NK-92 (cell line): ENCODE data around the gene PTPRN2.

Source experiments
- DNase-seq: peaks from one replicate; lab custom pipeline; 2025; ENCODE audit not compliant: unreplicated experiment; lab: John Stamatoyannopoulos, UW

PTPRN2 gene

GRCh38 chr7:157866336-157866924, 721.2 kb downstream of the PTPRN2 start:
- no peak for DNase-seq

DNA sequence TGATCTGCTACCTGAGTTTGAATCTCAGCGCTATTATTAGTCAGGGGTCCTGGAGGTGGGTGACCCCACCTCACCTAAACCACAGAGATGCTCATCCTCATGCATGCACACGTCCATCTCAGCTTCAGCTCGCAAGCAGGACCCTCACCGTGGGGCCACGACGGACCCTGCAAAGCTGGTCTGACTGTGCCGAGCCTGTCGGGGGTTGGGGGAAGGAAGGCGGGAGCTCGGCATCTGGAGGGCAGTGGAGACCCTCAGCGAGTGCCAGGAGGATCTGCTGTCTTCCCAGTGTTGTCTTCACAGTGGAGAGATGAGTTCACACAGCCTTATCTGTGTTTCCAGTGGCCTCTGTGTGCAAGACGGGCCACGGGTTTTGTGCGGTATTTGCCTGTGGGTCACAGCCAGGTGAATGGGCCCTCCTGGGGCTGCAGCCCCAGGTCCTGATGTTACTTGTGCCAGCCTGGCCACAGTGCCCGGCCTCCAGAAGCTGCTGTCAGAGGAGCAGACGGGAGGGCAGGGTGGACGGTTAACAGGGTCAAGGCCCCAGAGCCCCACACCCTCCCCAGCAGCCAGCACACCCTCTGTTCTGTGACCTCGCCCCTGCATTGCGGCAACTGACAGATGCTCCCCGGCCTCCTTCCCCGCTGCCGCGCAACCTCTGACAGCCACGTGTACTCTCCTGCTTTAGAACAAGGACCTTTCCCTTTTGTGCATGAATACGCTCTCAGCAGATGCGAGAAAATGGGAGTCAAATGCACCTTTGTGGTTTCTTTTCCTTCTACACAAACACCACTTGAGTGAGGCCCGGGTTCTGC, 722.1 kb downstream of the PTPRN2 start:
- DNase-seq, result no peak

DNA sequence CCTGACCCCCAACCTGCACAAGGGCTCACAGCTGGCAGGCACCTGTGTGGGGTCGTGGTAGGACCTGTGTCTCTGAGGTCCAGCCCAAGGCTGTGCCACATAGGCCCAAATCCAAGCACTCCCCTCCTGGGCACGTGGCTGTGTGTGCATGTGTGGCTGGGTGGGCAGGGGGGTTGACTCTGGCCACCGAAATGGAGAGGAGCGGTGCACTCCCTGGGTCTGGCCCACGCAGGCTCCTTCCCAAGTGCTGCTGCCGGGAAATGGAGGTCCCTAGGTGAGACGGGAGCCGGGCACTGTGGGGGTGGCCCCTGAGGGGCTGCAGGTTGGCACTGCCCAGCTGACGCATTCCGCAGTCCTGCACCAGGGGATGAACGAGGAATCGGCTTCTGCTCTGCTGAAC, 722.7 kb downstream of the PTPRN2 start:
- no peak for DNase-seq

DNA sequence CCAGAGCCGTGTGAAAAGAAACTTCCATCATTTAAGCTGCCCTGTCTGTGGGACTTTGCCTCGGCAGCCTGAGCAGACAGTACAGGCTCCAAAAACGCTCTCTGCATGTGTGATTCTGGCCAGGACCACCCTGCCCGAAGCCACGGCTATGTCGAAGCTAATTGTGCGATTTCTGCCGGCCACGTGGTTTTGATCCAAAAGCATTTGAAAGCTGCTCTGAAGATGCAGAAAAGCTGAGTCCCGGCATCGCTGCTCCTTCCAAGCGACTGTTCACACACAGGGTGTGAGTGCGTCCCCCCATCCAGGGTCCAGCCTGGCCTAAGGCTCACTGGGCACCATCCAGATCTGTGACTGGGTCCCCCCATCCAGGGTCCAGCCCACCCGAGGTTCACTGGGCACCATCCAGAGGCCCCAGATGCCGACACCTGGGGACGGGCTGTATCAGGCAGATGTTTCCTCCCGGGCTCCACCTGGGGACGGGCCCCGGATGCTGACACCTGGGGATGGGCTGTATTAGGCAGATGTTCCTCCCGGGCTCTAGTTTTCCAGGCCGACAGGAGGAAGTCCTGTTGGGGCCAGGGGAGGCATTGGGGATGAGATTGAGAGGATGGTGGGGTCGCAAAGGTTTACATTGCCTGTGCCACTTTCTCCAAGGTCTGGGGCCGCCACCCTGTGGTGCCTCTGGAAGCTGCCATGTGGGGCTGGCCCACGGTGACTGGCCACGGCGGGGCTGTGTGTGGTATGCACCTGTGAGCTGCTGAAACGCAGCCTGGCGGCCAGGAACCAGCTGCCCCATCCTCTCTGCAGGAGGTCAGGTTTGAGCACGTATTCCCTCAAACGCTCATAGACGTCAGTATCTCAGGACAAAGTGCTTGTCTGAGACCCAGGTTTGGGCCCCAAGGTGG, 723.5 kb downstream of the PTPRN2 start:
- DNase-seq, result no peak

DNA sequence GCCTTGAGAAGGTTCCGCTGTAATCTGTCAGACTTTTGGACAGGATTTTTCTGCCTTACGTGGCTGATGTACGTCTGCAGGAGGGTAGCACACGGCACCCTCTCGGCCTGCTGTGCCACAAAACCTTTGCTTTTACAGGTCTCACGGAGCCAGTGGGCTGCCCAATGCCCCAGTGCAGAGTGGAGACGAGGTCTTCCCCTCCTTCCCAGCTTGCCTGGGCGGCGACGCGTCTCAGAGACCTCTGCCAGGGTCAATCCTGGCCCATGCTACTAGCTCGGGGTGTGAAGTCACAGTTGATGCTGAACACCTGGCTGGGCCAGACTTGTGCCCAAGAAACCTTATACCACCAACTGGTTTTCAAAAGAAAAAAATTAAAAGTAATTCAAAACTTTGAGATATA, 724.4 kb downstream of the PTPRN2 start:
- no peak for DNase-seq

DNA sequence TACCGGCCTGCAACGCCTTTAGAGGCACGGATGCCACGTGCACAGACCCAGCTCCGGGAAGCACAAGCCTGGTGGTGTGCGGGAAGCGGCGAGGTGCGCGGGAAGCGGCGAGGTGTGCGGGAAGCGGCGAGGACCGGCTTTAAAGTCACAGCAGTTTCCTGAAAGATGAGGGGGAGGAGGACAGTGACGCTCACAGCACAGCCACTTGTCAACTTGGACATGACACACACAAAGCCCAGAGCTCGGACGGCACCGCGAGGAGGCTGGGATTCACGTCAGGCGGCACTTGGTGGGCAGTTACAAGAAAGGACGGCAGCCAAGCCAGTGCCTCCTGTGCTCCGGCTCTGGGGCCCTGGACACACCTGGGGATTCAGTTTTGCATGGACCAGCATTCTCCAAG, 724.9 kb downstream of the PTPRN2 start:
- no peak for DNase-seq

GRCh38 chr7:157861551-157861950, 726.1 kb downstream of the PTPRN2 start:
- DNase-seq, result no peak

GRCh38 chr7:157861031-157861491, 726.6 kb downstream of the PTPRN2 start:
- DNase-seq, result no peak

GRCh38 chr7:157860406-157860805, 727.2 kb downstream of the PTPRN2 start:
- no peak for DNase-seq

DNA sequence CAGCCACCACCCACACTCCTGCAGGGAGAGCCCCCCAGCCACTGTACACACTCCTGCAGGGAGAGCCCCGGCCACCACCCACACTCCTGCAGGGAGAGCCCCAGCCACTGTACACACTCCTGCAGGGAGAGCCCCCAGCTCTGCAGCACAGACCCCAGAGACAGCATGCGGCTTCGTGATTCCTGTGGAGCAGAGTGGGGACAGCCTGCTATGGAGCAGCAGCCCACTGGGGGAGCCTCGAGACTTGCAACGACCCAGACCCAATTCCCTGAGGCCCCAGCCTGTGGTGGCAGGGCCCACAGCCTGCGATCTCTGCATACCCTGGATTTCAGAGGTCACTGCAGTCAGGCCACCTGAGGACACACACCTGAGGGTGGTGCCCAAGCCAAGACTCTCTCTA, 727.7 kb downstream of the PTPRN2 start:
- DNase-seq, result no peak

GRCh38 chr7:157857578-157858075, 730.0 kb downstream of the PTPRN2 start:
- DNase-seq, result no peak

- no peak for DNase-seq
Measured at GRCh38 chr7:157856873-157857577, 730.6 kb downstream of the PTPRN2 start.

DNA sequence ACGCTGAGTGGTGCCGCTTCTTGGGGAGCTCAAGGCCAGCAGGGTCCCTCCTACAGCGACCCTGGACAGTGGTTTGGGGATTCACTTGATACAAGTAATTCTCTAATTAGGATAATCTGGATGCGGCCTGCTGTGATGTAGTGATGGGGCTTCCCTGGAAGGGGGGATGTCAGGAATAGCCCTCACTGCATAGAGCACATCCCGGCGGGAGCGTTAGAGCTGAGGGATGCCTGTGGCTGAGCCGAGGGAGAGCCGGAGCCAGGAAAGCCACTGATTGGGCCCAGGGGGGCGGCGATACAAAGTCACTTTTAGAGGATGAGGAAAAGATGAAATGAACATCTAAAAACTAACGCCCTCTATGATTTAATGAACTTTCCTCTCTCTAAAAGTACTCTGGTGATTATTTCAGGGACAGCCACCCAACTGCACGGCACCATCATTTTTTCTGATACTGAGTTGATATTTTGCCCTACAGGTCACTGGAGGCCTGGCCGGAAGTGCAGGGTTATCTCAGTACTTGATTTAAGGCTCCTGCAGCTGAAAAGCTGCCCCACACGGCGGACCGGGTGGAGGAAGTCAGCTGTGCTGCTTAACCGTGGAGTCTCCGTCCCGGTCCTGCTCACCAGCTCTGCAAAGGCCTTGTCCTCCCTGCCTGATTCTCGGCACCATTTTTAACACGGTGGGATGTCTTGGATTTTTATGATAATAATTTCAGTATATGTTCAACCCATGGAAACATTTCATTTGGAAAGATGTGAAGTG, 732.0 kb downstream of the PTPRN2 start:
- no peak for DNase-seq

DNA sequence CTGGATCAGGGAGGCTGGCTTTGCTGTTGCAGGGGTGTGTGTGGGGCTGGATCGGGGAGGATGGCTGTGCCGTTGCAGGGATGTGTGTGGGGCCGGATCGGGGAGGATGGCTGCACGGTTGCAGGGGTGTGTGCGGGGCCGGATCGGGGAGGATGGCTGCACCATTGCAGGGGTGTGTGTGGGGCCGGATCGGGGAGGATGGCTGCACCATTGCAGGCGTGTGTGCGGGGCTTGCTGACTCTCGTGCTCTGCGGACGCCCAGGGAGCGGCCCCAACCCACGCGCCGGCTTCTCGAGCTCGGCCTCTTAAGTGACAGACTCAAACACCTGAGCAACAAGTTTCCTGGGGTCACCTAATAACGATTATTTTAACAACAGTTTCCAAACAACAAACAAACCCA, 732.6 kb downstream of the PTPRN2 start:
- DNase-seq, result no peak

DNA sequence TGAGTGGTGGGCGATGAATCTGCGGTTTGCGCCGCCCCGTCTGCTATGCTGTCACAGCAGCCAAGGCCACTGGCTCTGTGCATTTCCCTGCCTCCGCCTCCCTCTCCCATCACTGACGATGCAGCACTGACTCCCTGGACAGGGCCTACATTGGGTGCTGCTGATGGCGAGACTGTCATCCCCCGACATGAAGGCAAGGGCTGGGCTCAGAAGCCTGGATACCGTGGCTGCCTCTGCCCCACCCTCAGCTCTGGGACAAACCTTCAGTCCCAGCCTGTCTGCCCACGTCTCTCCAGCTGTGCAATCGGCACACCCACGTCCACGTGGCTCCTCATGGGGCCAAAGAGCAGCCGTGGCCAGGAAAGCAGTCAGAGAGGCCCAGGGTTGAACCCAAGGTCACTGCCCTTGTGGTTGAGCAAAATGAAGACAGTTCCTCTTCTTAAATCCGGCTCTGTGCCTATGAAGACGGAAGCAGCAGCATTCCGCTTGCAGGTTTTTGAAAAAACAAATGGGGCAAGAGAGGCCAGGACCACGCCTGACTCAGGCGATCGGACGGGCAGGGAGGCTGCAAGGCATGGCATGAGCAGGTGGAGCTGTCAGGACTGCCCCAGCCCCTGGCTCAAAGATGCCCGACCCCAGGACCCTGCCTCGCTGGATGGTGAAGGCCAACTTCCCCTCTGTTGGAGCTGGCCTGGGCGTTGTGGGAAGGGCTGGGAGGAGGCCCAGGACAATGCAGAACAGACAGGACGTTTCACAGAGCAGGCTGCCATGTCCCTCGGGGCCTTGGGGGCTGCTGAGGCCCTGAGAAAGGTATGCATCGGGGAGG, 733.3 kb downstream of the PTPRN2 start:
- DNase-seq, result no peak

DNA sequence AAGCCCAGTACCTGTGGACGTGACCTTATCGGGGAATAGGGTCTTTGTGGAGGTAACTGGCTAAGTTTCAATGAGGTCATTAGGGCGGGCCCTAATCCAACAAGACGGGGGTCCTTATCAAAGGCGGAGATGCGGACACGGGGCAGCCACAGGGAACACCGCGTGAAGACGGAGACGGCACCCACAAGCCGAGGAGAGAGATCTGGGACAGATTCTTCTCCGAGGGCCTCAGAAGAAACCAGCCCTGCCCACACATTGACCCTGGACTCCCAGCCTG, 733.9 kb downstream of the PTPRN2 start:
- no peak for DNase-seq

GRCh38 chr7:157853076-157853788, 734.4 kb downstream of the PTPRN2 start:
- no peak for DNase-seq

DNA sequence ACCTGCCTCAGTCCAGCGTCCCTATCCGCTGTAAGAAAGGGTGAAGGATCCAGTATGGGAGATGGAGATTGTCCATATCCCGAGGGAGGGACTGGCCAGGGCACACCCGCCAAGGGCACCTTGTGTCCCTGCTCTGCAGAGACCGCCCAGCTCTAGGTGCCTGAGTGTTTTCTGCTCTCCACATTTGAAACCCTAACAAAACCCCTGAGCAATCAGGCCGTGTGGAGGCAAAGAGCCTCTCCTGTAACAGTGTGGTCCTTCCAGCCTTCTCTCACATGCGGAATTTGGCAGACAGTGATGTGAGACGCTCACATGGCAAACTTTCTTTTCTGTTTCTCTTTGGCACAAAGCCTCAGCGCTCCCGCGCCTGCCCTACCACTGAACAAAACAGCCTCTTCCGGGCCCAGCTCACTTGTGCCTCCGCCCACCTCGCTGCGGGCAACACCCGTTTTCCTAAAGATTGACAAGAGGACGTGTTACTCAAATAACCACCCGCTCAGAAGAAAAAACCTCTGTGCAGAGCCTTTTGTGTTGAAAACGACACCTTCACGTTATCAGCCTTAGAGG, 736.0 kb downstream of the PTPRN2 start:
- DNase-seq, result no peak
